K562 (cell line): ENCODE results near the gene PITX2. TPM values are rescaled to one million over a fixed set of nuclear protein-coding genes. Genes with fewer than 3 reads are reported as not detected.

Experiments
- ATAC-seq: fragments of 200-7000 bp; cut with Tn5 transposase; 3 replicates; pipeline ENCODE4 v1.9.1; 2020; ENCODE audit warnings: moderate library complexity
- BruUV-seq: library from RNA; stranded (reverse); fragments of 400-500 nt; replicated peaks from 2 replicates; lab custom pipeline; 2021; lab: Mats Ljungman, UMichigan
- CTCF ChIA-PET: fragments of 300-600 bp; formaldehyde crosslinking; extraction: SDS; loops from one replicate; lab custom pipeline; 2021; ENCODE audit warnings: low intra/inter-chr PET ratio; lab: Yijun Ruan, JAX
- POLR2A ChIA-PET: fragments of 300-600, 350-650 bp; sonication (Branson Sonifier 250); formaldehyde crosslinking; extraction: SDS; loops from one replicate; lab custom pipeline; 2021; ENCODE audit warnings: antibody characterized with exemption, inconsistent platforms; lab: Yijun Ruan, JAX
- DNase-seq, 4 experiments: peaks; one replicate each; pipeline versions ENCODE4 v3.0.0 to v3.0.0-alpha.2; 2011 to 2018; ENCODE audit warnings: low spot score in 3 of 4, mixed read lengths in 3 of 4; ENCODE audit errors: extremely low read depth in 1 of 4
- FAIRE-seq: peaks from 2 replicates; lab custom pipeline; 2011; peaks lifted over from hg19 to GRCh38; lab: Jason Lieb, UNC
- H2AFZ ChIP-seq: 2 replicates; pipeline ENCODE4 v1.6.0; 2011; ENCODE audit warnings: low read depth, low read length, control low read depth, inconsistent platforms
- H3K27ac ChIP-seq: fragments of 200-600 bp; 3 replicates; pipeline ENCODE4 v1.8.0; 2011; ENCODE audit warnings: low read depth, mild to moderate bottlenecking, control low read depth, inconsistent platforms, low read length, moderate library complexity, mixed read lengths; ENCODE audit errors: extremely low read depth
- H3K27me3 ChIP-seq, 2 experiments: fragments of 300-600 bp in 1 of 2; 2 replicates in 1 of 2; 3 replicates in 1 of 2; pipeline versions ENCODE4 v1.6.0 to v1.8.0; 2011; ENCODE audit warnings: inconsistent platforms in 2 of 2, low read length in 2 of 2, mild to moderate bottlenecking in 1 of 2, mixed read lengths in 1 of 2, moderate library complexity in 1 of 2; ENCODE audit not compliant: control insufficient read depth in 2 of 2, insufficient read depth in 2 of 2
- H3K36me3 ChIP-seq: fragments of 300-600 bp; 3 replicates; pipeline ENCODE4 v1.8.0; 2011; ENCODE audit warnings: mild to moderate bottlenecking, low read length, inconsistent platforms; ENCODE audit not compliant: control insufficient read depth, insufficient read depth
- H3K4me1 ChIP-seq, 2 experiments: fragments of 200-600 bp in 1 of 2; replicated peaks in 1 of 2; 2 replicates in 1 of 2; 3 replicates in 1 of 2; pipeline versions ENCODE4 v1.5.1 to v1.8.0; 2011; ENCODE audit warnings: inconsistent platforms in 2 of 2, low read length in 2 of 2, mild to moderate bottlenecking in 1 of 2, mixed read lengths in 1 of 2, moderate library complexity in 1 of 2; ENCODE audit not compliant: control insufficient read depth in 2 of 2, insufficient read depth in 2 of 2
- H3K4me2 ChIP-seq: 2 replicates; pipeline ENCODE4 v1.6.1; 2011; ENCODE audit warnings: low read length, control low read depth, inconsistent platforms, mixed read lengths; ENCODE audit not compliant: insufficient read depth
- H3K4me3 ChIP-seq: fragments of 200-600 bp; sonication (generic), shearing (Covaris generic); 2 replicates; pipeline ENCODE4 v1.5.1; 2016; ENCODE audit warnings: control low read depth, inconsistent platforms
- H3K79me2 ChIP-seq: fragments of 200-600 bp; 3 replicates; pipeline ENCODE4 v1.8.0; 2011; ENCODE audit warnings: low read length, inconsistent platforms; ENCODE audit not compliant: control insufficient read depth, insufficient read depth
- H3K9ac ChIP-seq, 2 experiments: 2 replicates each; pipeline versions ENCODE4 v1.6.0 to v1.6.1; 2011; ENCODE audit warnings: low read depth in 2 of 2, low read length in 2 of 2, control low read depth in 1 of 2, inconsistent platforms in 1 of 2, mild to moderate bottlenecking in 1 of 2, mixed read lengths in 1 of 2; ENCODE audit not compliant: insufficient read depth in 1 of 2
- H3K9me1 ChIP-seq: one replicate; pipeline ENCODE4 v1.6.0; 2011; ENCODE audit warnings: inconsistent platforms, mild to moderate bottlenecking, low read length, moderate library complexity; ENCODE audit not compliant: control insufficient read depth, insufficient read depth
- H3K9me3 ChIP-seq: replicated peaks from 2 replicates; pipeline ENCODE4 v1.5.1; 2011; ENCODE audit warnings: low read depth, low read length, inconsistent platforms; ENCODE audit not compliant: control insufficient read depth, insufficient read depth
- H4K20me1 ChIP-seq: replicated peaks from 2 replicates; pipeline ENCODE4 v1.6.1; 2011; ENCODE audit warnings: low read length, inconsistent platforms, mixed read lengths; ENCODE audit not compliant: control insufficient read depth, insufficient read depth
- CTBP1 ChIP-seq: fragments of 450-650 bp; IDR thresholded peaks from 2 replicates; pipeline ENCODE4 v1.6.1; 2016; ENCODE audit warnings: borderline replicate concordance
- HEY1 ChIP-seq: fragments of 250-450 bp; sonication (Bioruptor Pico); IDR thresholded peaks from 2 replicates; pipeline ENCODE4 v1.5.0; 2020; ENCODE audit warnings: mild to moderate bottlenecking, moderate library complexity, borderline replicate concordance
- JUNB ChIP-seq: fragments of 450-650 bp; formaldehyde crosslinking; conservative IDR thresholded peaks from 2 replicates; pipeline ENCODE4 v1.4.0; 2020; ENCODE audit warnings: mild to moderate bottlenecking
- KLF10 ChIP-seq: fragments of 250-450 bp; sonication (Bioruptor Pico); IDR thresholded peaks from 2 replicates; pipeline ENCODE4 v1.6.1; 2021; ENCODE audit warnings: matching md5 sums
- KLF16 ChIP-seq: IDR thresholded peaks from 2 replicates; pipeline ENCODE4 v1.6.1; 2016; ENCODE audit warnings: antibody characterized with exemption
- RBM22 ChIP-seq: fragments of 200-400 bp; formaldehyde crosslinking; IDR thresholded peaks from 2 replicates; pipeline ENCODE4 v1.6.1; 2018; ENCODE audit warnings: low read length, low read depth; ENCODE audit not compliant: poor library complexity, severe bottlenecking
- SRSF7 ChIP-seq: fragments of 200-400 bp; formaldehyde crosslinking; optimal IDR thresholded peaks from 2 replicates; pipeline ENCODE3; 2017; ENCODE audit warnings: mild to moderate bottlenecking, low read depth, low read length
- TRIM28 ChIP-seq: fragments of 450-650 bp; IDR thresholded peaks from 2 replicates; pipeline ENCODE4 v1.6.1; 2017
- ZKSCAN1 ChIP-seq: fragments of 150-350 bp; IDR thresholded peaks from 2 replicates; pipeline ENCODE4 v1.6.1; 2016; ENCODE audit warnings: low read depth, low read length
- ZNF134 ChIP-seq: fragments of 250-450 bp; sonication (Bioruptor Pico); conservative IDR thresholded peaks from 2 replicates; pipeline ENCODE4 v1.4.0; 2020
- WGBS: fragments of 100-300 bp; shearing (Covaris generic); methylation state at CpG from one replicate; pipeline ENCODE4 v1.1.6; 2016; ENCODE audit warnings: low coverage, mixed read lengths; ENCODE audit not compliant: insufficient coverage; ENCODE audit errors: missing lambda C conversion rate; 5-methylcytosine and 5-hydroxymethylcytosine counted together
- in situ Hi-C: fragments of 300-500 bp; cut with MboI; formaldehyde crosslinking; loops from 4 replicates; pipeline ENCODE4 v1.15.0; 2018; ENCODE audit warnings: inconsistent platforms, mixed read lengths
- intact Hi-C: fragments of 100-400 bp; cut with micrococcal nuclease; formaldehyde crosslinking; loops from 2 replicates; pipeline ENCODE4 v1.14.2; 2022
- polyA plus RNA-seq, 8 experiments: library from polyadenylated mRNA; depleted of rRNA in 4 of 8; stranded (reverse) in 5 of 8; unstranded in 3 of 8; fragments of >200 nt; fragmentation: Nextera tagmentation in 2 of 8; fragmentation: Illumina TruSeq in 1 of 8; extraction: Ambion mirVana in 2 of 8; extraction: Trizol in 1 of 8; gene quantifications; 2 replicates each; pipeline versions ENCODE4 v1.2.1 to v1.2.3, GENCODE V29; 2011 to 2014; ENCODE audit warnings: inconsistent platforms in 1 of 8, missing spikeins in 1 of 8
- total RNA-seq, 7 experiments: library from RNA; depleted of rRNA in 6 of 7; stranded (reverse); fragments of >200 nt in 6 of 7; fragmentation: Illumina TruSeq in 2 of 7; extraction: Trizol in 2 of 7; gene quantifications; 2 replicates each; pipeline versions ENCODE4 v1.2.1 to v1.2.3, GENCODE V29; 2011 to 2021; ENCODE audit warnings: low replicate concordance in 1 of 7
- TF ChIP-seq, protein P1 (sequence below): fragments of 250-450 bp; sonication (Bioruptor Pico); IDR thresholded peaks from 2 replicates; pipeline ENCODE4 v1.5.0; 2022; ENCODE audit warnings: mild to moderate bottlenecking
- TF ChIP-seq, protein P2 (sequence below): fragments of 250-450 bp; sonication (Bioruptor Pico); IDR thresholded peaks from 2 replicates; pipeline ENCODE4 v1.8.0; 2022; ENCODE audit warnings: inconsistent platforms, mild to moderate bottlenecking, moderate library complexity, borderline replicate concordance

The PITX2 gene
- total and polyA plus RNA-seq, 9 of the 15 experiments (the other 6 are each of a cell fraction or from before 2014, with no cell fraction given) = 0.08 TPM; not detected in 8

DNA sequence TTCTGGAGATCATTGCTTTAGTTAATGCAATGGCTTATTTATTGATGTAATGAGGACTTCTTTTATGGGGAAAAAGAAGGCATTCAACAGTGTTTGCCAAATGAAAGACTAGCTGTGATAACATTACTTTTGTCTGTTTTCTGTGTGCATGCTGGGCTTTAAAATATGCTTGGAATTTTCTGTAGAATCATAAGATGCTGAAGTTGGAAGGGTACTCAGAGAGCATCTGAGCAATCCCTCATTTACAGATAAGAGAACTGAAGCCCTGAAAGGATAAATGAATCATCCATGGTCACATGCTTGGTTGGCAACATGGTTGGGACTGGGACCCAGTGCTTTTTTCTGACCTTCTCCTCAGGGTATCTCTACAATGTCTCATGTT is 31.4 kb upstream of the PITX2 start:
- no peaks in the 10 kb centered on the region for H3K27me3 ChIP-seq
- intact Hi-C loops (no loop called here), in situ Hi-C loops (no loop called here)
- DNase-seq = no peak
- BruUV-seq = no TSS peak
- H2AFZ ChIP-seq = no peak overlapping the region
- H4K20me1 ChIP-seq = no peaks in the 10 kb centered on the region
- no peak for TF ChIP-seq KLF16
- no peak overlapping the region for H3K9ac ChIP-seq
- no peak for FAIRE-seq
- H3K9me1 ChIP-seq = no peaks in the 10 kb centered on the region
- no peak for ATAC-seq
- H3K27ac ChIP-seq = no peak overlapping the region
- H3K9me3 ChIP-seq = no peaks in the 10 kb centered on the region
- H3K36me3 ChIP-seq = no peaks in the 10 kb centered on the region
- H3K79me2 ChIP-seq = no peaks in the 10 kb centered on the region
- POLR2A ChIA-PET = no interaction called here
- no peak overlapping the region for H3K4me2 ChIP-seq
- no peak overlapping the region for H3K4me3 ChIP-seq
- no peaks in the 10 kb centered on the region for H3K4me1 ChIP-seq
- CTCF ChIA-PET = no interaction called here

DNA sequence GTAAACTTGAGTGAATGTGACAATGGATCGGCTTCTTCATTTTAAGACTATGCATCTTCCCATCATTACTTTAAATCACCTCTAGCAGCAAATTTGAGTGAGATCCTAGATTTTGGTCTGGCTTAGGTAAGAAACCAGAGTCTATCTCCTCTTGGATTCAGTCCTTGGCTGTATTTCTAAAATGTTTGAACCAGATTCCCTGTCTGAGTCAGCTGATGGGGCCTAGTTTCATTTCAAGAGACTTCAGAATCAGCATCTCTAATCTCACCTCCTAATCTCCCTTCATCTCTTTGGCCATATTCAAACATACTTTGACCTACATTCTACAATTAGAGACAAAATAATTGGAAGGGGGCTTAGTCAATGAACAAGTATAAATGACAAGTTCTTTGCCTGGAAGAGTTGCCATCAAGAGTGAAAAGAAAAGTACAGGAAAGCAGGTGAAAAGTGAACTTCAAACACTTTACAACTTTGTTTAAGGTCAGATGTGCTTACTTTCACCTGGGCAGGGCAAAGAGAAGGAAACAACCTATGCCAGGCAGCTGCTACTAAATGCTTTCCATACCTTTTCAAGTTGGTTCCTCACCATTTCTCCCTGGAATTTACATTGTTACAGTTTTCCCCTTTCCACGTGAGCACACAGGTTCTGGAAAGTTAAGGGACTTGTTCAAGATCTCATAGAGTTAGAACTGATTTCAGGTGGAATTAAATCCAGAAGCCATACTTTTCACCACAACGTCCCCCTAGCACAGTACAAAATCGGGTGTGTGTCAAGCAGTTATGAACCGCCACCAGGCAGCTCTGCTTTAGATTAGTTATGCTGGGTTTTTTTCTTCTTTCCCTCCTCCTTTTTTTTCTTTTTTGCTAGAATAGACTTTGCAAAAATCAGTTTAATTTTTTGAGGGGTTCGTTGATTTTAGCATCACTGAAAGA is 30.7 kb upstream of the PITX2 start:
- no peaks in the 10 kb centered on the region for H3K27me3 ChIP-seq
- ATAC-seq (no peak), DNase-seq (no peak), FAIRE-seq (no peak)
- CTCF ChIA-PET = no interaction called here
- no peaks in the 10 kb centered on the region for H3K9me1 ChIP-seq
- 0% methylated on average over 6 of the region's 6 CpGs for WGBS
- no peak overlapping the region for H3K9ac ChIP-seq
- POLR2A ChIA-PET = no interaction called here
- no peak overlapping the region for H3K27ac ChIP-seq
- no peaks in the 10 kb centered on the region for H3K79me2 ChIP-seq
- H3K9me3 ChIP-seq = no peaks in the 10 kb centered on the region
- H4K20me1 ChIP-seq = no peaks in the 10 kb centered on the region
- H3K4me3 ChIP-seq = no peak overlapping the region
- no peaks in the 10 kb centered on the region for H3K36me3 ChIP-seq
- H3K4me2 ChIP-seq = no peak overlapping the region
- intact Hi-C loops (no loop called here), in situ Hi-C loops (no loop called here)
- H2AFZ ChIP-seq = no peak overlapping the region
- H3K4me1 ChIP-seq = no peaks in the 10 kb centered on the region
- BruUV-seq = no TSS peak
- TF ChIP-seq, protein P1, sequence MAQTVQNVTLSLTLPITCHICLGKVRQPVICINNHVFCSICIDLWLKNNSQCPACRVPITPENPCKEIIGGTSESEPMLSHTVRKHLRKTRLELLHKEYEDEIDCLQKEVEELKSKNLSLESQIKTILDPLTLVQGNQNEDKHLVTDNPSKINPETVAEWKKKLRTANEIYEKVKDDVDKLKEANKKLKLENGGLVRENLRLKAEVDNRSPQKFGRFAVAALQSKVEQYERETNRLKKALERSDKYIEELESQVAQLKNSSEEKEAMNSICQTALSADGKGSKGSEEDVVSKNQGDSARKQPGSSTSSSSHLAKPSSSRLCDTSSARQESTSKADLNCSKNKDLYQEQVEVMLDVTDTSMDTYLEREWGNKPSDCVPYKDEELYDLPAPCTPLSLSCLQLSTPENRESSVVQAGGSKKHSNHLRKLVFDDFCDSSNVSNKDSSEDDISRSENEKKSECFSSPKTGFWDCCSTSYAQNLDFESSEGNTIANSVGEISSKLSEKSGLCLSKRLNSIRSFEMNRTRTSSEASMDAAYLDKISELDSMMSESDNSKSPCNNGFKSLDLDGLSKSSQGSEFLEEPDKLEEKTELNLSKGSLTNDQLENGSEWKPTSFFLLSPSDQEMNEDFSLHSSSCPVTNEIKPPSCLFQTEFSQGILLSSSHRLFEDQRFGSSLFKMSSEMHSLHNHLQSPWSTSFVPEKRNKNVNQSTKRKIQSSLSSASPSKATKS (CRISPR knock-in tag) = no peak
- TF ChIP-seq, protein P2, sequence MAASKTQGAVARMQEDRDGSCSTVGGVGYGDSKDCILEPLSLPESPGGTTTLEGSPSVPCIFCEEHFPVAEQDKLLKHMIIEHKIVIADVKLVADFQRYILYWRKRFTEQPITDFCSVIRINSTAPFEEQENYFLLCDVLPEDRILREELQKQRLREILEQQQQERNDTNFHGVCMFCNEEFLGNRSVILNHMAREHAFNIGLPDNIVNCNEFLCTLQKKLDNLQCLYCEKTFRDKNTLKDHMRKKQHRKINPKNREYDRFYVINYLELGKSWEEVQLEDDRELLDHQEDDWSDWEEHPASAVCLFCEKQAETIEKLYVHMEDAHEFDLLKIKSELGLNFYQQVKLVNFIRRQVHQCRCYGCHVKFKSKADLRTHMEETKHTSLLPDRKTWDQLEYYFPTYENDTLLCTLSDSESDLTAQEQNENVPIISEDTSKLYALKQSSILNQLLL (CRISPR knock-in tag) = no peak
- TF ChIP-seq RBM22 (no peak), ZKSCAN1 (no peak), JUNB (CRISPR knock-in tag) (no peak), HEY1 (CRISPR knock-in tag) (no peak), KLF10 (CRISPR knock-in tag) (no peak), CTBP1 (no peak), SRSF7 (no peak), ZNF134 (CRISPR knock-in tag) (no peak), TRIM28 (no peak)
